ENCODE results near the gene SGSH. TPM values are rescaled to one million over a fixed set of nuclear protein-coding genes. Genes with fewer than 3 reads are reported as not detected.

Gene SGSH
- total and polyA plus RNA-seq, 3 donors from 2014 or later = 19.8 to 50.3 (median 29.7) TPM

GRCh38 chr17:80254396-80255251 is 34.5 kb upstream of the SGSH start:
- no peak for DNase-seq
- Histone ChIP-seq H3K9me3 (no peaks in the 10 kb centered on the region), H3K36me3 (ENCODE audit: low read depth, missing control alignments) (no peaks in the 10 kb centered on the region), H3K27ac (peak overlapping the region in 1 of 2 donors; percentile 48), H3K4me3 (no peak overlapping the region), H3K27me3 (no peaks in the 10 kb centered on the region), H3K4me1 (peaks cover 2% of the 10 kb centered on the region)
- 74 to 75% methylated on average over 13 of the region's 13 CpGs for WGBS, 2 donors
- TF ChIP-seq POLR2A (IDR thresholded peaks at IDR 0.05) = no peak
- no peak for TF ChIP-seq CTCF (IDR thresholded peaks at IDR 0.05)
- intact Hi-C loops (cut with DNase I; ENCODE audit: low total_unique reads) = no loop called here

GRCh38 chr17:80253631-80254395 is 33.7 kb upstream of the SGSH start:
- Histone ChIP-seq H3K9me3 (no peaks in the 10 kb centered on the region), H3K36me3 (ENCODE audit: low read depth, missing control alignments) (no peaks in the 10 kb centered on the region), H3K4me1 (no peaks in the 10 kb centered on the region), H3K4me3 (no peak overlapping the region), H3K27me3 (no peaks in the 10 kb centered on the region), H3K27ac (no peak overlapping the region)
- TF ChIP-seq CTCF (IDR thresholded peaks at IDR 0.05) (no peak), POLR2A (IDR thresholded peaks at IDR 0.05) (no peak)
- intact Hi-C loops (cut with DNase I; ENCODE audit: low total_unique reads) = no loop called here
- no peak for DNase-seq
- 85 to 89% methylated on average over 20 to 21 of the region's 21 CpGs for WGBS, 2 donors

GRCh38 chr17:80252871-80253270 is 32.7 kb upstream of the SGSH start:
- intact Hi-C loops (cut with DNase I; ENCODE audit: low total_unique reads) = no loop called here
- H3K27ac ChIP-seq = no peak overlapping the region
- TF ChIP-seq POLR2A (IDR thresholded peaks at IDR 0.05) = no peak
- peak in 1 of 3 experiments; percentile 19 for TF ChIP-seq CTCF (IDR thresholded peaks at IDR 0.05)
- H3K9me3 ChIP-seq = no peaks in the 10 kb centered on the region
- no peaks in the 10 kb centered on the region for H3K27me3 ChIP-seq
- H3K4me3 ChIP-seq = no peak overlapping the region
- H3K4me1 ChIP-seq = no peaks in the 10 kb centered on the region
- WGBS, 2 donors = 58 to 82% methylated on average over 13 of the region's 13 CpGs
- no peak for DNase-seq
- no peaks in the 10 kb centered on the region for H3K36me3 ChIP-seq (ENCODE audit: low read depth, missing control alignments)

GRCh38 chr17:80251966-80252365 is 31.8 kb upstream of the SGSH start:
- H3K27ac ChIP-seq = no peak overlapping the region
- no peaks in the 10 kb centered on the region for H3K36me3 ChIP-seq (ENCODE audit: low read depth, missing control alignments)
- 91 to 96% methylated on average over 11 of the region's 11 CpGs for WGBS, 2 donors
- no peak overlapping the region for H3K4me3 ChIP-seq
- no peaks in the 10 kb centered on the region for H3K27me3 ChIP-seq
- no peaks in the 10 kb centered on the region for H3K9me3 ChIP-seq
- no peaks in the 10 kb centered on the region for H3K4me1 ChIP-seq
- intact Hi-C loops (cut with DNase I; ENCODE audit: low total_unique reads) = no loop called here
- no peak for DNase-seq
- TF ChIP-seq POLR2A (IDR thresholded peaks at IDR 0.05) (no peak), CTCF (IDR thresholded peaks at IDR 0.05) (no peak)

All from testis (tissue), 3 donors.